MCF 10A (cell line): ENCODE results near the gene TYW1. TPM values are rescaled to one million over a fixed set of nuclear protein-coding genes. Genes with fewer than 3 reads are reported as not detected.
"Not testable (repeated sequence)": the region's sequence is repeated elsewhere in the genome, so short reads cannot be mapped to it uniquely, and the experiment has no call there.

ENCODE experiments used
- BruUV-seq: library from RNA; stranded (reverse); fragments of 400-500 nt; replicated peaks from 2 replicates; lab custom pipeline; 2021; lab: Mats Ljungman, UMichigan
- CTCF ChIA-PET: fragments of 300-600 bp; sonication (Branson Sonifier 250); formaldehyde crosslinking; extraction: SDS; loops from one replicate; lab custom pipeline; 2021; ENCODE audit warnings: antibody characterized with exemption, inconsistent platforms; lab: Yijun Ruan, JAX
- POLR2A ChIA-PET: fragments of 300-600, 350-650 bp; sonication (Branson Sonifier 250); formaldehyde crosslinking; extraction: SDS; loops from one replicate; lab custom pipeline; 2020; ENCODE audit warnings: antibody characterized with exemption, inconsistent platforms; lab: Yijun Ruan, JAX
- DNase-seq: peaks from one replicate; pipeline ENCODE4 v3.0.0-alpha.2; 2018; ENCODE audit not compliant: unreplicated experiment
- H3K27ac Mint-ChIP-seq: one replicate; pipeline ENCODE4 v1.8.0; 2022; ENCODE audit warnings: mild to moderate bottlenecking, low read depth, mixed read lengths; ENCODE audit not compliant: unreplicated experiment
- H3K27me3 Mint-ChIP-seq: one replicate; pipeline ENCODE4 v1.8.0; 2022; ENCODE audit warnings: mixed read lengths; ENCODE audit not compliant: insufficient read depth, unreplicated experiment
- H3K36me3 Mint-ChIP-seq: one replicate; pipeline ENCODE4 v1.8.0; 2022; ENCODE audit warnings: mild to moderate bottlenecking, moderate library complexity, mixed read lengths; ENCODE audit not compliant: insufficient read depth, unreplicated experiment
- H3K4me1 Mint-ChIP-seq: one replicate; pipeline ENCODE4 v1.8.0; 2022; ENCODE audit warnings: mixed read lengths; ENCODE audit not compliant: insufficient read depth, unreplicated experiment
- H3K4me3 Mint-ChIP-seq: one replicate; pipeline ENCODE4 v1.8.0; 2022; ENCODE audit warnings: mild to moderate bottlenecking, moderate library complexity, mixed read lengths; ENCODE audit not compliant: unreplicated experiment
- H3K9me3 Mint-ChIP-seq: one replicate; pipeline ENCODE4 v1.8.0; 2022; ENCODE audit warnings: mixed read lengths; ENCODE audit not compliant: unreplicated experiment
- CTCF ChIP-seq: fragments of 200-600 bp; IDR thresholded peaks from one replicate; pipeline ENCODE4 v1.8.0; 2022; ENCODE audit warnings: antibody characterized with exemption, mild to moderate bottlenecking; ENCODE audit not compliant: unreplicated experiment
- intact Hi-C: fragments of 100-400 bp; cut with micrococcal nuclease; formaldehyde crosslinking; loops from 2 replicates; pipeline ENCODE4 v1.14.1; 2022
- total RNA-seq: library from RNA; stranded (reverse); gene quantifications from 2 replicates; pipeline ENCODE4 v1.2.3, GENCODE V29; 2022

Gene TYW1
- total RNA-seq, 1 experiment from 2014 or later: 19.2 TPM

- no peak overlapping the region for H3K27ac Mint-ChIP-seq
- ChIA-PET POLR2A (interaction anchor here (1.2 kb wide), 1 partner anchor 10 kb away, joined by 3 read pairs; the partner anchor contains the start of gene TYW1), CTCF (no interaction called here)
- no peak overlapping the region for H3K4me3 Mint-ChIP-seq
- intact Hi-C loops: no loop called here
- TF ChIP-seq CTCF: no peak
- DNase-seq: no peak
- peaks cover 91% of the 10 kb centered on the region for H3K36me3 Mint-ChIP-seq
- H3K9me3 Mint-ChIP-seq: no peaks in the 10 kb centered on the region
- no TSS peak for BruUV-seq
- no peaks in the 10 kb centered on the region for H3K4me1 Mint-ChIP-seq
- no peaks in the 10 kb centered on the region for H3K27me3 Mint-ChIP-seq
These were observed 10.3 kb downstream of the TYW1 start for GRCh38 chr7:67006965-67007364.

- POLR2A ChIA-PET: interaction anchor here (0.9 kb wide), 1 partner anchor 11 kb away, joined by 5 read pairs; the partner anchor contains the start of gene TYW1
- CTCF ChIA-PET: no interaction called here
- Mint-ChIP-seq H3K9me3 (no peaks in the 10 kb centered on the region), H3K27ac (no peak overlapping the region), H3K27me3 (no peaks in the 10 kb centered on the region), H3K4me3 (no peak overlapping the region), H3K4me1 (no peaks in the 10 kb centered on the region), H3K36me3 (peaks cover 94% of the 10 kb centered on the region)
- intact Hi-C loops: no loop called here
- no TSS peak for BruUV-seq
- DNase-seq: no peak
- no peak for TF ChIP-seq CTCF
These were observed 11.6 kb downstream of the TYW1 start for GRCh38 chr7:67008260-67008659.

- BruUV-seq, H3K9me3 Mint-ChIP-seq: not testable (repeated sequence)
These were observed 13.0 kb downstream of the TYW1 start for GRCh38 chr7:67009677-67010076.

GRCh38 chr7:67014076-67014622, 17.5 kb downstream of the TYW1 start:
- H3K36me3 Mint-ChIP-seq: peaks cover 96% of the 10 kb centered on the region
- H3K27me3 Mint-ChIP-seq, BruUV-seq, H3K27ac Mint-ChIP-seq, intact Hi-C loops, H3K4me3 Mint-ChIP-seq, H3K4me1 Mint-ChIP-seq, H3K9me3 Mint-ChIP-seq, DNase-seq, CTCF ChIA-PET: not testable (repeated sequence)
- POLR2A ChIA-PET: interaction anchor here (0.6 kb wide), 1 partner anchor 169 kb away, joined by 3 read pairs; no protein-coding TSS in a partner anchor

More at GRCh38 chr7:67009677-67010076, 13.0 kb downstream of the TYW1 start:
- CTCF ChIA-PET, H3K27ac Mint-ChIP-seq, H3K27me3 Mint-ChIP-seq, POLR2A ChIA-PET, H3K4me3 Mint-ChIP-seq, H3K4me1 Mint-ChIP-seq, intact Hi-C loops, DNase-seq: not testable (repeated sequence)
- H3K36me3 Mint-ChIP-seq: peaks cover 96% of the 10 kb centered on the region

- not testable (repeated sequence) for H3K27me3 Mint-ChIP-seq
- peaks cover 84% of the 10 kb centered on the region for H3K36me3 Mint-ChIP-seq
These were observed 21.3 kb downstream of the TYW1 start for GRCh38 chr7:67017971-67018370.

More at GRCh38 chr7:67017971-67018370, 21.3 kb downstream of the TYW1 start:
- H3K9me3 Mint-ChIP-seq, H3K4me1 Mint-ChIP-seq, intact Hi-C loops, DNase-seq, H3K4me3 Mint-ChIP-seq, BruUV-seq, CTCF ChIA-PET, POLR2A ChIA-PET: not testable (repeated sequence)
- H3K27ac Mint-ChIP-seq: peak overlapping the region; percentile 16
